ENCODE data around the gene CREB3. TPM values are rescaled to one million over a fixed set of nuclear protein-coding genes. Genes with fewer than 3 reads are reported as not detected.

Gene CREB3
- total and polyA plus RNA-seq, 9 of the 15 experiments (the other 6 are each of a cell fraction or from before 2014, with no cell fraction given): 5.7 to 18.3 (median 14.9) TPM

DNA sequence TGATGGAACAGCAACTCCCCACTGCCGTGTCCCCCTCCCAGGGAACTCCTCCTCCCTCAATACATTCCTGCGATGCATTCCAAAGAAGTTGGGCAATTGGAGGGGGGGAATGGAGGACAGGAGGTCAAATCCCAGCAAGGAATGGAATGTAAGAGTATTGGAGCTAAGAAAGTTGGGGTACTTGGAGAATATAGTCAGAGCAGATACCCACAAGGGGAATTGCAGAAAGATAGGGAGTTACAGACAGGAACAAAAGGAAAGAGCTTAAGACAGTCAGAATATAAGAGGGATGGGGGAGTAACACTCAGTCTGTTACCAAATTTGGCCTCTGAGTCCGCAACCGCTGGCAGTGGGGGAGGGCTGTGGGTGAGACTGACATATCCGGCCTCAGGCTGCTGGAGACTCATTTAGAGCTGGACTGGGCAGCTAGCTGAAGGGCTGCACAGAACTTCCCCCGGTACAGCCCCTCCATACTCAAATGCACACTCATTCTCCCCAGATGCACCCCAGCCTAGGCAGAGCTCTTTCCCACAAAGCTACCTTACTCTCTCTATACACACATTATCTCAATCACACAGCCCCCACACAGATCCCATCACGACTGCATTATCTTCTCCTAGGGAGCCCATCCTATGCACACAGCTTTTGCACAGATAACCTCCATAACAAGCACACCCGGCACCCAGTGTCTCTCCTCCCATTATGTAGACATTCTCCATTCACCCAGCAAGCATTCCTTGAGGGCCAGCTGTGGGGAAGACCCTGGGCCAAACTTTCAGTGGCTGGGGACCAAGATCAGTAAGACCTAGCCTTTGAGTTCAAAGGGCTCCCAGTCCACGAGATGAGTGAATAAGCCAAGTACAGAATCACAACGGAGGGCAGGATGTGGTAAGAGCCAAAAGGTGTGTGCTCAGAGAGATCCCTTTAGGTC is 4.2 kb upstream of the CREB3 start (continued):
- TF ChIP-seq, protein P1, sequence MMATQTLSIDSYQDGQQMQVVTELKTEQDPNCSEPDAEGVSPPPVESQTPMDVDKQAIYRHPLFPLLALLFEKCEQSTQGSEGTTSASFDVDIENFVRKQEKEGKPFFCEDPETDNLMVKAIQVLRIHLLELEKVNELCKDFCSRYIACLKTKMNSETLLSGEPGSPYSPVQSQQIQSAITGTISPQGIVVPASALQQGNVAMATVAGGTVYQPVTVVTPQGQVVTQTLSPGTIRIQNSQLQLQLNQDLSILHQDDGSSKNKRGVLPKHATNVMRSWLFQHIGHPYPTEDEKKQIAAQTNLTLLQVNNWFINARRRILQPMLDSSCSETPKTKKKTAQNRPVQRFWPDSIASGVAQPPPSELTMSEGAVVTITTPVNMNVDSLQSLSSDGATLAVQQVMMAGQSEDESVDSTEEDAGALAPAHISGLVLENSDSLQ (IDR thresholded peaks at IDR 0.05): peak; percentile 77
- TF ChIP-seq TAF7 (tag; IDR thresholded peaks at IDR 0.05) (peak; percentile 27; the same call in 1 of the 2 replicates), ZNF384 (IDR thresholded peaks at IDR 0.05; ENCODE audit: low read depth, low read length) (no peak), PCBP2 (IDR thresholded peaks at IDR 0.05; ENCODE audit: low read depth, low read length, poor library complexity, severe bottlenecking) (no peak), CHD1 (IDR thresholded peaks at IDR 0.05; ENCODE audit: low read length) (peak; percentile 25), TCF3 (CRISPR knock-in tag; IDR thresholded peaks at IDR 0.05) (peak; percentile 88), FOXM1 (IDR thresholded peaks at IDR 0.05; ENCODE audit: low read depth) (peak; percentile 78), FOXM1 (CRISPR knock-in tag; IDR thresholded peaks at IDR 0.05; ENCODE audit: low read depth) (no peak), ZNF41 (CRISPR knock-in tag; conservative IDR thresholded peaks at IDR 0.05) (no peak), FOXA3 (CRISPR knock-in tag; conservative IDR thresholded peaks at IDR 0.05 in 1 of 2, IDR thresholded peaks at IDR 0.05 in 1 of 2) (no peak), KDM2B (CRISPR knock-in tag; IDR thresholded peaks at IDR 0.05) (no peak), IRF2 (CRISPR knock-in tag; IDR thresholded peaks at IDR 0.05) (no peak), TBL1XR1 (IDR thresholded peaks at IDR 0.05; ENCODE audit: low read length in 2 of 2) (peak in 1 of 2 experiments; percentile 75; a peak in 1 of 4 replicates), CTBP1 (IDR thresholded peaks at IDR 0.05; ENCODE audit: borderline replicate concordance) (peak; percentile 81; the same call in 1 of the 2 replicates), POLR2B (IDR thresholded peaks at IDR 0.05; ENCODE audit: low read depth, partially characterized antibody) (no peak), ZKSCAN8 (CRISPR knock-in tag; IDR thresholded peaks at IDR 0.05) (no peak; the same call in 1 of the 2 replicates)
- TF ChIP-seq, protein P2, sequence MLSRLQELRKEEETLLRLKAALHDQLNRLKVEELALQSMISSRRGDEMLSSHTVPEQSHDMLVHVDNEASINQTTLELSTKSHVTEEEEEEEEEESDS (CRISPR knock-in tag; IDR thresholded peaks at IDR 0.05): no peak
- TF ChIP-seq, protein P3, sequence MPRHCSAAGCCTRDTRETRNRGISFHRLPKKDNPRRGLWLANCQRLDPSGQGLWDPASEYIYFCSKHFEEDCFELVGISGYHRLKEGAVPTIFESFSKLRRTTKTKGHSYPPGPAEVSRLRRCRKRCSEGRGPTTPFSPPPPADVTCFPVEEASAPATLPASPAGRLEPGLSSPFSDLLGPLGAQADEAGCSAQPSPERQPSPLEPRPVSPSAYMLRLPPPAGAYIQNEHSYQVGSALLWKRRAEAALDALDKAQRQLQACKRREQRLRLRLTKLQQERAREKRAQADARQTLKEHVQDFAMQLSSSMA (CRISPR knock-in tag; IDR thresholded peaks at IDR 0.05): no peak
- TF ChIP-seq, protein P4, sequence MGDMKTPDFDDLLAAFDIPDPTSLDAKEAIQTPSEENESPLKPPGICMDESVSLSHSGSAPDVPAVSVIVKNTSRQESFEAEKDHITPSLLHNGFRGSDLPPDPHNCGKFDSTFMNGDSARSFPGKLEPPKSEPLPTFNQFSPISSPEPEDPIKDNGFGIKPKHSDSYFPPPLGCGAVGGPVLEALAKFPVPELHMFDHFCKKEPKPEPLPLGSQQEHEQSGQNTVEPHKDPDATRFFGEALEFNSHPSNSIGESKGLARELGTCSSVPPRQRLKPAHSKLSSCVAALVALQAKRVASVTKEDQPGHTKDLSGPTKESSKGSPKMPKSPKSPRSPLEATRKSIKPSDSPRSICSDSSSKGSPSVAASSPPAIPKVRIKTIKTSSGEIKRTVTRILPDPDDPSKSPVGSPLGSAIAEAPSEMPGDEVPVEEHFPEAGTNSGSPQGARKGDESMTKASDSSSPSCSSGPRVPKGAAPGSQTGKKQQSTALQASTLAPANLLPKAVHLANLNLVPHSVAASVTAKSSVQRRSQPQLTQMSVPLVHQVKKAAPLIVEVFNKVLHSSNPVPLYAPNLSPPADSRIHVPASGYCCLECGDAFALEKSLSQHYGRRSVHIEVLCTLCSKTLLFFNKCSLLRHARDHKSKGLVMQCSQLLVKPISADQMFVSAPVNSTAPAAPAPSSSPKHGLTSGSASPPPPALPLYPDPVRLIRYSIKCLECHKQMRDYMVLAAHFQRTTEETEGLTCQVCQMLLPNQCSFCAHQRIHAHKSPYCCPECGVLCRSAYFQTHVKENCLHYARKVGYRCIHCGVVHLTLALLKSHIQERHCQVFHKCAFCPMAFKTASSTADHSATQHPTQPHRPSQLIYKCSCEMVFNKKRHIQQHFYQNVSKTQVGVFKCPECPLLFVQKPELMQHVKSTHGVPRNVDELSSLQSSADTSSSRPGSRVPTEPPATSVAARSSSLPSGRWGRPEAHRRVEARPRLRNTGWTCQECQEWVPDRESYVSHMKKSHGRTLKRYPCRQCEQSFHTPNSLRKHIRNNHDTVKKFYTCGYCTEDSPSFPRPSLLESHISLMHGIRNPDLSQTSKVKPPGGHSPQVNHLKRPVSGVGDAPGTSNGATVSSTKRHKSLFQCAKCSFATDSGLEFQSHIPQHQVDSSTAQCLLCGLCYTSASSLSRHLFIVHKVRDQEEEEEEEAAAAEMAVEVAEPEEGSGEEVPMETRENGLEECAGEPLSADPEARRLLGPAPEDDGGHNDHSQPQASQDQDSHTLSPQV (IDR thresholded peaks at IDR 0.05): no peak; the same call in 1 of the 2 replicates
- TF ChIP-seq, protein P5, sequence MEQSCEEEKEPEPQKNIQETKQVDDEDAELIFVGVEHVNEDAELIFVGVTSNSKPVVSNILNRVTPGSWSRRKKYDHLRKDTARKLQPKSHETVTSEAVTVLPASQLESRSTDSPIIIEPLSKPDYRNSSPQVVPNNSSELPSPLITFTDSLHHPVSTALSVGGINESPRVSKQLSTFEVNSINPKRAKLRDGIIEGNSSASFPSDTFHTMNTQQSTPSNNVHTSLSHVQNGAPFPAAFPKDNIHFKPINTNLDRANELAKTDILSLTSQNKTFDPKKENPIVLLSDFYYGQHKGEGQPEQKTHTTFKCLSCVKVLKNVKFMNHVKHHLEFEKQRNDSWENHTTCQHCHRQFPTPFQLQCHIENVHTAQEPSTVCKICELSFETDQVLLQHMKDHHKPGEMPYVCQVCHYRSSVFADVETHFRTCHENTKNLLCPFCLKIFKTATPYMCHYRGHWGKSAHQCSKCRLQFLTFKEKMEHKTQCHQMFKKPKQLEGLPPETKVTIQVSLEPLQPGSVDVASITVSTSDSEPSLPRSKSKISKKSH (CRISPR knock-in tag; IDR thresholded peaks at IDR 0.05): no peak
